MM.1S (cell line): ENCODE data around the gene PDE6A.

Experiments
- DNase-seq: peaks from one replicate; pipeline ENCODE4 v3.0.0-alpha.2; 2015
- H2AFZ ChIP-seq: fragments of 300-600 bp; sonication (generic); 2 replicates; pipeline ENCODE4 v1.6.0; 2016; ENCODE audit warnings: antibody characterized with exemption, low read length
- H3F3A ChIP-seq: fragments of 300-600 bp; sonication (generic); 2 replicates; pipeline ENCODE4 v1.6.1; 2016; ENCODE audit warnings: mild to moderate bottlenecking, antibody characterized with exemption, low read length, moderate library complexity, mixed read lengths; ENCODE audit not compliant: insufficient read depth
- H3K27ac ChIP-seq: fragments of 300-600 bp; sonication (generic); 2 replicates; pipeline ENCODE4 v1.5.1; 2016; ENCODE audit warnings: mild to moderate bottlenecking, low read length
- H3K27me3 ChIP-seq: fragments of 300-600 bp; sonication (generic); replicated peaks from 2 replicates; pipeline ENCODE4 v1.6.0; 2016; ENCODE audit warnings: low read length; ENCODE audit not compliant: insufficient read depth
- H3K36me3 ChIP-seq: fragments of 300-600 bp; sonication (generic); replicated peaks from 2 replicates; pipeline ENCODE4 v1.6.1; 2016; ENCODE audit warnings: mild to moderate bottlenecking, low read length, mixed read lengths; ENCODE audit not compliant: insufficient read depth
- H3K4me1 ChIP-seq: fragments of 300-600 bp; sonication (generic); 2 replicates; pipeline ENCODE4 v1.6.1; 2016; ENCODE audit warnings: low read length, mixed read lengths
- H3K4me2 ChIP-seq: fragments of 300-600 bp; sonication (generic); 2 replicates; pipeline ENCODE4 v1.6.0; 2016; ENCODE audit warnings: low read depth, low read length
- H3K4me3 ChIP-seq: fragments of 300-600 bp; sonication (generic); 2 replicates; pipeline ENCODE4 v1.5.1; 2016; ENCODE audit warnings: low read length, mixed read lengths
- H3K79me2 ChIP-seq: fragments of 300-600 bp; sonication (generic); 2 replicates; pipeline ENCODE4 v1.6.1; 2016; ENCODE audit warnings: mixed run types, low read length, mixed read lengths
- H3K9ac ChIP-seq: fragments of 300-600 bp; sonication (generic); 2 replicates; pipeline ENCODE4 v1.6.1; 2016; ENCODE audit warnings: low read length, mixed read lengths
- H3K9me2 ChIP-seq: fragments of 300-600 bp; sonication (generic); replicated peaks from 2 replicates; pipeline ENCODE4 v1.6.1; 2016; ENCODE audit warnings: mild to moderate bottlenecking, low read length, mixed read lengths; ENCODE audit not compliant: insufficient read depth
- H3K9me3 ChIP-seq: fragments of 300-600 bp; sonication (generic); replicated peaks from 2 replicates; pipeline ENCODE4 v1.6.1; 2016; ENCODE audit warnings: mild to moderate bottlenecking, low read length, mixed read lengths; ENCODE audit not compliant: insufficient read depth
- H4K20me1 ChIP-seq: fragments of 300-600 bp; sonication (generic); 2 replicates; pipeline ENCODE4 v1.6.1; 2016; ENCODE audit warnings: mild to moderate bottlenecking, low read length, moderate library complexity, mixed read lengths; ENCODE audit not compliant: insufficient read depth
- EZH2 ChIP-seq: fragments of 300-600 bp; sonication (generic); optimal IDR thresholded peaks from 2 replicates; pipeline ENCODE3; 2017; ENCODE audit warnings: low read depth, mild to moderate bottlenecking, antibody characterized with exemption, low read length, mixed read lengths
- EZH2phosphoT487 ChIP-seq: fragments of 300-600 bp; sonication (generic); IDR thresholded peaks from 2 replicates; pipeline ENCODE4 v1.6.1; 2018; ENCODE audit warnings: antibody characterized with exemption, low read length
- TF ChIP-seq, protein P1 (sequence below): fragments of 300-600 bp; sonication (generic); IDR thresholded peaks from 2 replicates; pipeline ENCODE4 v1.5.1; 2016; ENCODE audit warnings: antibody characterized with exemption, low read length, mixed read lengths

Gene PDE6A

GRCh38 chr5:149892594-149892993, 52.0 kb downstream of the PDE6A start:
- Histone ChIP-seq H3K4me3 (no peak overlapping the region), H3F3A (no peaks in the 10 kb centered on the region), H3K36me3 (no peaks in the 10 kb centered on the region), H4K20me1 (no peaks in the 10 kb centered on the region), H2AFZ (no peak overlapping the region), H3K79me2 (no peaks in the 10 kb centered on the region), H3K4me1 (no peaks in the 10 kb centered on the region), H3K4me2 (no peak overlapping the region), H3K27ac (no peak overlapping the region), H3K9ac (no peak overlapping the region), H3K9me3 (no peaks in the 10 kb centered on the region), H3K27me3 (no peaks in the 10 kb centered on the region), H3K9me2 (no peaks in the 10 kb centered on the region)
- no peak for DNase-seq
- TF ChIP-seq EZH2 (no peak), EZH2phosphoT487 (no peak)

- no peaks in the 10 kb centered on the region for H3K9me2 ChIP-seq
- no peak for DNase-seq
- H3K27me3 ChIP-seq, result no peaks in the 10 kb centered on the region
- H3K4me2 ChIP-seq, result no peak overlapping the region
- no peaks in the 10 kb centered on the region for H3K9me3 ChIP-seq
- TF ChIP-seq EZH2 (no peak), EZH2phosphoT487 (no peak)
- TF ChIP-seq, protein P1, sequence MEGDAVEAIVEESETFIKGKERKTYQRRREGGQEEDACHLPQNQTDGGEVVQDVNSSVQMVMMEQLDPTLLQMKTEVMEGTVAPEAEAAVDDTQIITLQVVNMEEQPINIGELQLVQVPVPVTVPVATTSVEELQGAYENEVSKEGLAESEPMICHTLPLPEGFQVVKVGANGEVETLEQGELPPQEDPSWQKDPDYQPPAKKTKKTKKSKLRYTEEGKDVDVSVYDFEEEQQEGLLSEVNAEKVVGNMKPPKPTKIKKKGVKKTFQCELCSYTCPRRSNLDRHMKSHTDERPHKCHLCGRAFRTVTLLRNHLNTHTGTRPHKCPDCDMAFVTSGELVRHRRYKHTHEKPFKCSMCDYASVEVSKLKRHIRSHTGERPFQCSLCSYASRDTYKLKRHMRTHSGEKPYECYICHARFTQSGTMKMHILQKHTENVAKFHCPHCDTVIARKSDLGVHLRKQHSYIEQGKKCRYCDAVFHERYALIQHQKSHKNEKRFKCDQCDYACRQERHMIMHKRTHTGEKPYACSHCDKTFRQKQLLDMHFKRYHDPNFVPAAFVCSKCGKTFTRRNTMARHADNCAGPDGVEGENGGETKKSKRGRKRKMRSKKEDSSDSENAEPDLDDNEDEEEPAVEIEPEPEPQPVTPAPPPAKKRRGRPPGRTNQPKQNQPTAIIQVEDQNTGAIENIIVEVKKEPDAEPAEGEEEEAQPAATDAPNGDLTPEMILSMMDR, result no peak
- H3K4me3 ChIP-seq, result no peak overlapping the region
- H3F3A ChIP-seq, result no peaks in the 10 kb centered on the region
- no peaks in the 10 kb centered on the region for H3K36me3 ChIP-seq
- no peak overlapping the region for H2AFZ ChIP-seq
- no peak overlapping the region for H3K9ac ChIP-seq
- H4K20me1 ChIP-seq, result no peaks in the 10 kb centered on the region
- H3K27ac ChIP-seq, result no peak overlapping the region
- H3K79me2 ChIP-seq, result no peaks in the 10 kb centered on the region
- no peaks in the 10 kb centered on the region for H3K4me1 ChIP-seq
Observed at GRCh38 chr5:149888280-149888679, 56.3 kb downstream of the PDE6A start.

DNA sequence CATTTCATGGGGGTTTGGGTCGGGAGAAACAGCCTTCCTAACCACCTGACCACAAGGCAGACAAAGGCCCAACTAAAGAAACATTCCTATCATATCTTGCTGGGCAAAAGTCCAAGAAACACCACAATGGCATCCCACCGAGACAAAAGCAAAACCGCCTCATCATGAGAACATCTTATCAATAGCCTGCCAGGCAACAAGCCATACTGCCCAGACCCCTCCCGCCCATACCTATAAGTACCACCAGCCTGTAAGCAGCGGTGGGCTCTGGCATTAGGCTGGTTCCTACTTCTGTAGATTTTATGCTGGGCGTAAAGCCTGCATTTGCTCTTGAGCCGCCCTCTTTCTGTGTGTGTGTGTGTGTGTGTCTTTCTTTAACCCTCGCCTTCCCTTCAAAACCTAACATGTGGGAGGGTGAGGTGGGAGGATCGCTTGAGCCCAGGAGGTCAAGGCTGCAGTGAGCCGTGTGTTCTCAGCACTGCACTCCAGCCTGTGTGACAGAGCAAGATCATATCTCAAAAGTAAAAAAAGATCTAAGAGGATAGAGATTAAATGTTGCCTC, 56.9 kb downstream of the PDE6A start:
- no peaks in the 10 kb centered on the region for H3K4me1 ChIP-seq
- H3K4me3 ChIP-seq, result no peak overlapping the region
- no peak overlapping the region for H3K27ac ChIP-seq
- H3F3A ChIP-seq, result no peaks in the 10 kb centered on the region
- no peak overlapping the region for H3K4me2 ChIP-seq
- TF ChIP-seq, protein P1, result no peak
- TF ChIP-seq EZH2phosphoT487 (no peak), EZH2 (no peak)
- no peaks in the 10 kb centered on the region for H3K27me3 ChIP-seq
- H3K36me3 ChIP-seq, result no peaks in the 10 kb centered on the region
- no peaks in the 10 kb centered on the region for H3K9me2 ChIP-seq
- no peak for DNase-seq
- H3K9ac ChIP-seq, result no peak overlapping the region
- H3K79me2 ChIP-seq, result no peaks in the 10 kb centered on the region
- no peak overlapping the region for H2AFZ ChIP-seq
- no peaks in the 10 kb centered on the region for H4K20me1 ChIP-seq
- H3K9me3 ChIP-seq, result no peaks in the 10 kb centered on the region

DNA sequence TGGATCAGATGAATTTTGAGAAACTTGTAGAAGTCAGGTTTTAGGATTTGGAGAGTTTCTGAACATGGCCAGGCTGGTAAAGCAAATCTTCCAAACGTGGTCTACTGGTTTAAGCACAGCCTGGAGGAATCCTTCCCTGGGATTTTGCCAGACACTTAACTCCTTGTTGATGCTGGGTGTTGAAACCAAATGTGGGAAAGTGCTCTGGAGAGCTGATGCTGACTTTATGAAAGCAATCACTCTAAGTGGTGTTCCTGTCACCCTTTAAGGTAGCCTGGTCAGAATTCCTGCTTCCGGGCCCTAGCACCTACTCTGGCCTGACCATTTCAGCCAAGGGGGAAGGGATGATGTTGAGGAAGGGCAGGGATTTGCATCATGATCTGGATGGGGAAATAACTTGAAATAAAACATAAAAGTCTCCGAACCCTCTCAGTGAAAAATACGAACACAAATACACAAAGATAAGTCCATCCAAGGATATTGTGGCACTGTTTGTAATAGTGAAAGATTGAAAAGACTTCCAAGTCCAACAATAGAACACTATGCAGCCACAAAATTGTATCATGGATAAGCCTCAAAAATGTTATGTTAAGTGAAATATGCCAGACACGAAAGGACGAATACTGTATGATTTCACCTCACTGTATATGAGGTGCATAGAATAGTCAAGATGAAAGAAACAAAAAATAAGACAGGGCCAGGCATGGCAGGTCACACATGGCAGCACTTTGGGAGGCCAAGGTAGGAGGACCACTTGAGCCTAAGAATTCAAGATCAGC, 57.7 kb downstream of the PDE6A start:
- Histone ChIP-seq H3K4me3 (no peak overlapping the region), H3K79me2 (no peaks in the 10 kb centered on the region), H3K27ac (no peak overlapping the region), H3K36me3 (no peaks in the 10 kb centered on the region), H3K27me3 (no peaks in the 10 kb centered on the region), H3K4me2 (no peak overlapping the region), H3F3A (no peaks in the 10 kb centered on the region), H2AFZ (no peak overlapping the region), H3K9me2 (no peaks in the 10 kb centered on the region), H3K9me3 (no peaks in the 10 kb centered on the region), H3K9ac (no peak overlapping the region), H4K20me1 (no peaks in the 10 kb centered on the region), H3K4me1 (no peaks in the 10 kb centered on the region)
- DNase-seq, result no peak
- TF ChIP-seq EZH2phosphoT487, result no peak
- TF ChIP-seq, protein P1, result no peak
- TF ChIP-seq EZH2, result no peak
